Activated T-cell treated with anti-CD3 and anti-CD28 coated beads, Interleukin-2, amount 50 U/mL, for 1 hour (primary cell): Measurements from ENCODE around the gene PRSS12.
A peak's percentile ranks its signal among the peaks of the same experiment; 100 is the strongest.

Source experiments
- DNase-seq: peaks from one replicate; pipeline ENCODE4 v3.0.0-alpha.2; 2020

Gene PRSS12

DNA sequence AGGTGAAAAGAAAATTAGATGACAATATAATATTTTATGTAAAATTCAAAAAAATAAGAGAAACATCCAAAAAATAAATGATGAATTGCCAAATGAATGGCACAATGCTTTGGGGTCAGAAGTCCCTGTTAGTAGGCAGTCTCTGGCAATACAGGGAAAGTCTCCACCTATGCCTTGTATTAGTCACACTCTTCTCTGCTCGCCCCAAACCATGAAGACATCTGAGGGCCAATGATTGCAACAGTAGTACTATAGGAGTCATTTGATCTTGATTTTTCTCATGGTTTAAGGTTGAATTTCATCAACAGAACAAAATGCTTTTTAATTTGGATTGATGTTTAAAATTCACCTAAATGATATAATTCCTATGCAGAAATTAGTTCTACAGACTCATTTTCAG lies 3.9 kb upstream of the PRSS12 start:
- DNase-seq, result no peak

DNA sequence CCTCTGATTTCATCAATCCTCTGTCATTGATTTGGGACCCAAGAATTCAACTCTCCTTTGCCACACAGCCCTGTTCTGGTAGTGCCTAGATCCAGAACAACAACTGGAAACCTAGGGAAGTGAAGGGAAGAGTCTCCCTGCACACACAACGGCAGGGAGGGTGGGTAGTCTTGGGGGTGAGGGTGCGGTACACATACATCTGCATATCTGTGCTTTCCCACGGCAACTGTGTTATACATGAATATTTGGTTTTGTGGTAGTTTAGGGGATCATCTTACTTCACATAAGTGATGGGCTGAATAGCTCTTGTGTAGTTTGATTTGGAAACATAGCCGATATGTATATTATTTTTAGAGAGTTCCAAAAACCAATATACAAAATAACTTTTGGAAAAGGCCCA lies 3.3 kb upstream of the PRSS12 start:
- DNase-seq, result no peak

DNA sequence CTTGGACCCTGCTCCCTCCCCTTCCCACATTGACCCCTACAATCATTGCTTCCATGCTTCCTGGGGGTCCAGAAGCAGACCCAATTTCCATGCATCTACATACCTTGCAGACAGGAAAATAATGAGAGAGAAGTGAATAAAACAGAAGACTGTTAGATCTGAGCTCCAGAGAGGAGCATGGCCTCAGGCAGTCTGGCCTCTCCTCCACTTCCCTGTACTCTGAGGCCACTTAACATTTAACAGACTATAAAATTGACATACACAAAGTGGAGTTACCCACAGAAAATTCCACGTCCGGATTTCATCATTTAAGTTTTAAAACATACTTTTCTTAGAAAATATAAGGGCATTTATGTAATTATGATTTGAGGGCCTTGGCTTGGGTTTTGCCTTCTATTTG lies 2.1 kb upstream of the PRSS12 start:
- no peak for DNase-seq

DNA sequence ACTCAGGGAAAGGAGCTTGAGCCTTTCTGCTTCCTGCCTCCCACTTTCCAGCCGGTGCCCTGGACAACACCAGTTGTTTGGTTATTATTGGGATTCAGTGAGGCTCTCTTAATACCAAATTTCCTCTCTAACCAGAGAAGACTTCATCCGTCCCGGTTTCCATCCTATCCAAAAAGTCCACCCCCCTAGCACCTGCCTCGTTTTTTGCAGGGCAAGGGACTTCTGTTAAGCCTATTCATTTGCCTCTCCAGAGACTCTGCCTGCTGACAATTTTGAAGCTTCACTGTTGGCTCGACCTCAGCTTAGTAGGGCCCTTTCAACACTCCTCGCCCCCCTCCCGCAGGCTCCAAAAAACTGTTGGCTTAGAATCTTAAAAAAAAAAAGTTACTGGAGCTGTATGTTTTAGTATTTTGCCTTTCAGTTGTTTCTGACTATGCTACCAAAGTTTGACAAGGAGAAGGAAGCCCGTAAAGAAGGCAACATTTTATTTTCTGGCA lies 779 bp upstream of the PRSS12 start:
- no peak for DNase-seq

DNA sequence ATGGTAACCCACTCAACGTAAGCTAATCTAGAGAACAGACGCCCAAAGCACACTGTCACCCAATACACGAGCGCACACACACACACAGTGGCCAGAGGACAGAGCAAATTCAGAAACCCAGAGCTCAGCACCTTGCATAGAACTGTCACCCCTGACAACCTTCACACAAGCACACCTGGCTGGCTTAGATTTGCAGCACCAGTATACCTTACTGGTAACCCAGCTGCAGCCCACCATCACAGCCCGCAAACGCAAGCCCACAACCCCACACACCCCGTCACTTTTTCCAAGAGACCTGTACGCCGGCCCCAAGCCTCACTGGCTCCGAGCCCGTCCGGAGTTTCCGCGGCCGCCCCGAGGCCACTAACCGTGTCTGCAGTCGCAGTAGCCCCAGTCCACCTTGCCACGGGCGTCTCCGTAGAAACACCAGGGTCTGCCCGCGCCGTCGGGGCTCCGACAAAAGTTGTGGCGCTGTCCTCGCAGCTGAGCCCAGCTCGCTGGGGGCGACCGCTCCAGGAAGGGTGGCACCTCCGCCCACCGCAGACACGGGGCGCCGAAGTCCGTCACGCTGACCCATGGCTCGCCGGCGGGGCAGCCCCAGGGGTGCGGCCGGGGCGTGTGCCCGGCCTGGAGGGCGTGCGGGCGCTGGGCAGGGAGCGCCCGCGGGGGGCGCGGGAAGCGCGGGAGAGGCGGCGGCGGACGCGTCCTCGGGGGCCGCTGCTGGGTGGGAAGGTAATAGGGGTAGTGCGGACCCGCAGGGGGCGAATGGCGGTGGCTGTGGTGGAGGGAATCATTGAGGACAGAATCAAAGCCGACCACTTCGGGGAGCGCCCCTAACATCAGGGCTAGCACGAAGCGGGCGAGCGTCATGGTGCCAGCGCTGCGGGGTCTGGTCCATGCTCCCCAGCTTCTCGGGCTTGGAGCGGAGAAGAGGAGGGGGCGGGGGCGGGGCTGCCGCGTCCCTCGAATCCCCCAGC lies 664 bp downstream of the PRSS12 start:
- DNase-seq, result peak; percentile 17

DNA sequence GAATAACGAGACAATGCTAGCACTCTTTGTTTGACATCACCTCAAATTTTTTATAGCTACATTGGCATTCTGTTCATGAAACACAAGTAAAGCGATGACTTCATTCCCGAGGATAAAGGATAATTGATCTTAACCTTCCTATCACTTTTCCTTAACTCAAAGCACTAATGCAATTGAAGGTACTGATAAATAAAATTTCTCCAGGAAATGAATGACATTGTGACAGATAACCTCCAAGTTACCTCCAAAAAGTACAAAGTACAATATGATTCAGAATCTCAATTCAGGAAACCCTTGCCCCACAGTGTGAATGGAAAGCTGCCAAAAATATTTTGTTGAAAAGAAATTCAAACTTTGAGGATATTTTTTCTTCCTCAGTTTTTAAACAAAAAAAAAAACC lies 1.8 kb downstream of the PRSS12 start:
- DNase-seq, result no peak

DNA sequence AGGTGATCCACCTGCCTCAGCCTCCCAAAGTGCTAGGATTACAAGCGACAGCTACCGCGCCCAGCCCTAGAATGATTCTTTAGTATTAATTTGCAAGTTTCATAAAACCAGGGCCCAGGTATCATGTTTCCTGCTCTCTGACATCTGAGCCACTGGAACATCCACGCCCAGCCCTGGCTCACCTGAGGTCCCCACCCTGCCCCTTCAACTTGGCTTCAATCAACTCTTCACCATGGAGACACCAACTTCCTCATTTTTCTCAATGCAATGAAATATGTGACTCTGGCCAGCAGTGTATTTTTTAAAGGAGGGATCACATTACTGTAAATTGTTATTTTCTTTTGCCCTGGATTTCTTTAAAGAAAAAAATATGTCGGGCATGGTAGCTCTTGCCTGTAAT lies 3.9 kb downstream of the PRSS12 start:
- no peak for DNase-seq

DNA sequence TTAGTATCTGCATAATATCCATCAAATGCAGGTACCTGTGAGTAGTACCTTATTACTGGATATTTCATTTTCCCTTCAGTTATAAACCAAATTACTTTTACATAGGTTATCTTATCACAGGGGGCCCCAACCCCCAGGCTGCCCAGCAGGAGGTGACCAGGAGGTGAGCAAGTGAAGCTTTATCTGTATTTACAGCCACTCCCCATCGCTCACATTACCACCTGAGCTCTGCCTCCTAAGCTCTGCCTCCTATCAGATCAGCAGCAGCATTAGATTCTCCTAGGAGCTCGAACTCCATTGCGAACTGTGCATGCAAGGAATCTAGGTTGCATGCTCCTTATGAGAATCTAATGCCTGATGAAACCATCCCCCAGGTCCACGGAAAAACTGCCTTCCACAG lies 6.3 kb downstream of the PRSS12 start:
- DNase-seq, result no peak

DNA sequence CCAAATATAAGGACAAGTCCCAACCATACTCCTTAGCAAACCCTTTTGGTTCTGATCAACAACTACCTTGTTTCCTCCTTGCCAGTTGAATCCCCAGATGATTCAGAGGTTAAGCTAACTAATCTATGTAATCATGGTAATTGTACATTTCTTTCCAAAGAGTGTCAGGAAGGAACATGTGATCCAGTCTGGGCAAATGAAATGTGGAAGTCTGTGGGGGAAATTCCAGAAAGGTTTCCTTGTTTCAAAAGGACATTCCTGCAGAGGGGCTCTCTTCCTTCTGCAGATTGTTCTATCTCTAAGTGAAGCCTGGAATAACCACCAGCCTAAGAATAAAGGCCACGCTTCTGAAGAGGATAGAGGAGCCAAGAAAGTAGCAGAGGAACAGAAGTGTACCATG lies 7.0 kb downstream of the PRSS12 start:
- no peak for DNase-seq

DNA sequence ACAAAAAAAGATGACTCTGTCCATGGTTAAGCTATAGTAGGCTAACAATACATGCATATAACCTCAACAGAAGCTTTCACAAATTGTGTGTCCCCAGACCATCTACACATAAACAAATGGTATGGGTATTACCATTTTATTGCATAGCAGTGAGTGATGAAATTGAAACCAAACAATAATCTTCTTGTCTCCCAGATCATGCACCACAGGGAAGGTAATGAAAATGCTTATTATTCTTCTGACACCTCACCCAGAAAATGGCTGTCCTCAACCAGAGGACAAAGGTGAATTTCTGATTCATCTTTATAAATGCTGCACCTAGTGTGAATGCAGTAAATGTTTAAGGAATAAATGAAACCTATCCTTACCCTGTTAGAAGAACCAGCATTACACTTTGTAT lies 8.0 kb downstream of the PRSS12 start:
- DNase-seq, result no peak

DNA sequence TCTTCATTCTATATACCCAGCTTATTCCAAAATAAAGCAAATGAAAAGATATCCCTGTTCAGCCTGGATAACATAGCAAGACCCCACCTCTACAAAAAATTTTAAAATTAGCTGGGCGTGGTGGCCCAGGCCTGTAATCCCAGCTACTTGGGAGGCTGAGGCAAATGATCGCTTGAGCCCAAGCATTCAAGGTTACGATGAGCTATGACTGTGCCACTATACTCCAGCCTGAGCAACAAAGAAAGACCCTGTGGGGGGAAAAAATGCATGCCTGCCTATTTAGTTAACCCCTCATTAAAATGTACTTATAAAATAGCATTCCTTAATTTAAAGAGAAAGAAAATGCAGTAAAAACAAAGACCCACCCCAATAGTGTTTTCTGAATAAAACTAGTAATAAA lies 9.3 kb downstream of the PRSS12 start:
- no peak for DNase-seq

DNA sequence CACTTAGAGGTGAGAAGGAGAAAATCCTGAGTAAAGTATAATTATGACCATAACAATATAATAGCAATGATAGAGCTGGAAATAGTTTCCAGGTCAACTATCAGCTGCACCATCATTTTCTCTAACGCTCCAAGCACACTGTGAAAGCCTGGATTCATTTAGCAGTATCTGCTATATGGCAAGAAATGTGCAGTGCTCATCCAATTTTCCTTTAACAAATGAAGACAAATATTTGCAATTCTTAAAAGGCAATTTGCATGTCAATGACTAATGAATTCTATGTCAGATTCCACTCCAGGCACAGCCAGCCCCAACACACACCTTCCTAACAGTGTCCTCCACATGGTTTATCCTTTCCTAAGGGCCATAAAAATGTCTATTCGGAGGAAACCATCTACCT lies 12.7 kb downstream of the PRSS12 start:
- DNase-seq, result no peak

DNA sequence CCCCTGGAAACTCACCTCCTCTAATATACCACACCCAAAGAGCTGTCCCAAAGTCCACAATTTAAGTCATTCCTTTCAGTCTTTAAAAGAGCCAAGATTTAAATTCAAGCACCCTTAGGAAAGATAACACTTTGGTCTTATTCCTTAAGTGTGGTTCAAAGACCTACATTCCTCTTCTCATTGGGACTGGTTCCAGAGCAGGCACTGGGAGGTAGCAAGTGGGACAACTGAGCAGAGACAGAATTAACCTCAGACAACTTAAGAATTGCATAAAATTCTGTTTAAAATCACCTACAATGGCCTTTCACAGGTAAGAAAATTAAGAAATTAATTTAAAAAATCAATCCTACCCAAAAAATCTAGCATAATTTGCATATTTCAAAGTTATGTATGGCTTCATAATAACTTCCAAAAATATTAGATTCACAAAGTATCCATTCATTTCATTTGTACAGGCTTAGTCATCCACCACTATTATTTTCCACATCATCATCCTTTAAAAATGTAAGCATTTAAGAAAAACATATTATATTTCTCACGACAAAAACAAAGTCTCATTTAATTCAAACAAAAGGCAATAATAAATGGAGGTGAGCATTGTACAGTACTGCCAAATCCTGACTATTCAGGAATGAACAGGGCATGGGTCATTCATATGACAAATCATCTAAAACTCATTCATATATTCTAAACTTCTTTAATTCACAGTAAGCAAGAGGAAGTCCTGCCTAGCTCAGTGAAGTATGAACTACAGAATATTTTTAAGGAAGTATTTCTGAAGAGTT lies 13.6 kb downstream of the PRSS12 start:
- no peak for DNase-seq

DNA sequence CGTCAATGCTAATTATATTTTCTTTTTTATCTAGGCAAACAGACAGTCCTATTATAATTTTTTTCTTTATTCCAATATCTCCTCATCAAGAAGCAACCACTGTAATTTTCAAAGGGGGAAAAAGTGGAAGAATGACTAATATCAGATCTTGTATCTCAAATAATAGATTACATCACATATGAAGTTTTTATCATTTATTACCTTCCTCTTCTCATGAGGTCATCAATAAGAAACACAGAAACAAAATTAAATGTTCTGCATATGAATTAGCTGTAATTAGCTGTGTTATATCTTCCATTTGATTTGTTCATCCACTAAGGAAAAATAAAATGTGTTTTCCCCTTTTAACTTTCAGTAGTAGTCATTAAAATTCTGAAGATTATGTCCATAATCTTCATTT lies 14.3 kb downstream of the PRSS12 start:
- no peak for DNase-seq

DNA sequence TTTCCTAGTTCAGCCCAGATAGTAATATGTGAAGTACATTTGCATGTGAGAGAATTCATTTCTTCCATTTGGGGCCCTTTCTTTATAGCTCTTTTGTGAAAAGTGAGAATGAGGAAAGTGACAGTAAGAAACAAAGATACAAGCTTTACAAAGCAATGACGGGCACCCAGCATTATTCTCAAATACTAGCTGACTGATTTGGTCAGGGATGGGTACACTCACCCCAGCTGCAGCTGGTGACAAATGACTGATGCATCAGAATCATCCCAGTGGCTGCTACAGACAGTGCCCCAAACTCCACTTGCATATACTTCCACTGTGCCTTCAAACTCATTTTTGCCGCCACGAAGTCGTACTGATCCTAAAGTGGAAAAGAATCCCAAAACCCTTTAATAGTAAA lies 14.8 kb downstream of the PRSS12 start:
- DNase-seq, result no peak

DNA sequence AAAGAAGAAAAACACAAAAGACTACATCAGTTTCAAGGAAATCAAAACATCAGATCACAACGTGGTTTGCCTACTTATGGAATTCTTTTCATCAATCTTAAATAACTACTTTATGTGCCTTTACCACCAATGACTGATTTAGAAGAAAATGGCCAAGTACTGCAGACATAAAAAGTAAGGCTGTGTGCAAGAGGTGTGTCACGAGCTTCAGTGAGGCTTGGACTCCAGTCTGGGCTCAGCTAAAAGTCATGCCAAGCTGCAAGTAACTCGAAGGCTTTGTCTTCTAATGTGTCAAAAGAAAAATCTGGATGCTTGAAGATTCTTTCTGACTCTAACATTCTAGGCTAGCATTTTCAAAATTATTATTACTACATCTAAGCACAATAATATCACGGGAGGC lies 17.0 kb downstream of the PRSS12 start:
- no peak for DNase-seq

DNA sequence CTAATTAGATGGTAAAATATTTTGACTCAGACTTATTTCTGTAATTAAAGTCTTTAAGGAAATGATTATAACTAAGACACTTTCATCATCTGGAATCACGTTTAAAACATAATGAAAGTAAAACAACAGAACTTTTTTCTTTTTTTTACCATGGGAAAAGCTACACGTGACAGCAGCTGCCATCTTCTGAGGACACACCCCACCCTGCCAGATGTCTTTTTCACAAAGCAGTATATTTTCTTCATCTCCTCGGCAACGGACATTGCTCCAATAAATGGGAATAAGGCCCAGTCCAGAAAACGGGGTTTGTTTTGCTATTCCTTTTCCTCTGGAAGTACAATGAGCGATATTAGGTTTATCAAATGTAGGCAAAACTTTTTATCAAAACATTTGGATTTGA lies 17.5 kb downstream of the PRSS12 start:
- no peak for DNase-seq

DNA sequence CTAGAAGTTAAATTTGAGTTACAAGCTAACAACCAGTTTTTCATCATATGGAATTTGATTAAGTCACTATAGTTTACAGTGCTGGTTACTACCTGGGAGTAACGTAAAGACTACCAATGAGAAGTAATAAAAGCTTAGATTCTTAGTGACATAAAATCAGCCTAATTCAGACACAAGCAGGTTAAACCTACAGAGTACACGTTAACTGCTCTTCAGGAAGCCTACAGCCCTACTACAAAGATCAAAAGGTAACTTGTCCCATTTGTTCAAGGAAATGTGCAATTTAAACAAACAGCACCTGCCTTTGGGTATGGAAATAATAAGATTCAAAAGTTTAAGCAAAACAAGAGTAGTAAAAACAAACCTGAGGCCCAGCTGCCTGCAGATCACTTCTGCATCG lies 21.5 kb downstream of the PRSS12 start:
- DNase-seq, result no peak

DNA sequence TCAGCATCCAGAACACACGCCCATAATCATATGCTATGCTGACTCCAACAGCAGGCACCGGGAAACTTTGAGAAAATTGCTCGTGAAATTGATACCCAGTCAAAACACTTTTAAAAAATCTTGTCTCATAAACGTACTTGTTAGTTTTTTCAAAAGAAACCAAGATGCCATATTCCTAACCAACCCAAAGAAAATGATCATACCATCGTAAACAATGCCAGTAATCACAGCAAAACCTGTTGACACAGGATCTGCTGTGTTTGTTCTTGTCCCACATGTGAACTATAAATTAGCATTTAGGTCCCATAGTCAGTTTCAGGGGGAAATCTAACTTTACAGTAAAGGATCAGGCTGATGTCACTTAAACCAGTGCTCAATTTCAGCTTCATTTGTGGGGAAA lies 23.0 kb downstream of the PRSS12 start:
- no peak for DNase-seq

DNA sequence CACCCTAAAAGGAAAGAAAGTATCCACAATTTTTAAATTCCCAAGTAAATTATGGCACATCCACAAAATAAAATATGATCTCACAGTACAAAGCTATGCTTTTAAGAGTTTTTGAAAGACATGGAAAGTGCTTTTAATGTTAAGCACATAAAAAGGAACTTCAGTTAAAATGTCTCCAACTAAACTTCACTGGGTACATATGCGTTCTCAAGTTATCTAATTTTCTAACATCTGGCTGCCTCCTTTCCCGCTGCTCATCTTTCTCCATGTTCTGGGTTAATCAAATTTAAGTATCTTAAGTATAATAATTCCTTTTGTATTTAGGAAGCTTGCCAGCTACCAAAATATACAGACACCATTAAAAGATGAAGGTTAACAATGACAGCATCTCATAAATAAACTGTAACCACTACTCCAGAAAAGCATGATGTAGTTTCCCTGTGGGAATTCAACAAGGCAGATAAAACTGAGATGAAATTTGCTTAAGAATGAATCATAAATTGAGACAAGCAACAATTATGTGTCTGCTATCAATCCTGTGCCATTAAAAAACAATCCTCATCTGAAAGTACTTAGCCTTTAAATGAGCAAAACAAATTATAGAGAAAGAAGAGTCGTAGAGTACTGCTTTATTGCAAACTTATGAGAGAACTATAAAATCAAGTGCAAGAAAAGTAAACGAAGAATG lies 25.1 kb downstream of the PRSS12 start:
- no peak for DNase-seq

DNA sequence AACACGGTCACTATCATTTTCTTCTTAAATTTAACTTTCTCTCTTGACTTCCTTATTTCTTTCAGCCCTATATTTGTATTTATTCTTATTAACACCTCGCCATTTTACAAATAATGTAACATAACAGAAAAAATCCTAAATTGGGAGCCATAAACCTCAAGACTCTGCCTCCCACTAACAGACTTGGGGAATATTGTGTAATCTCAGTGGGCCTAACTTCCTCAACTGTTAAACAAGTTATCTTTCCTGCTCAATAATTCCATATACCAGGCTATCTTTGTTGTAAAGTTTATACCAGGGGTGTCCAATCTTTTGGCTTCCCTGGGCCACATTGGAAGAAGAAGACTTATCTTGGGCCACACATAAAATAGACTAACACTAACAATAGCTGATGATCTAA lies 26.2 kb downstream of the PRSS12 start:
- DNase-seq, result no peak

DNA sequence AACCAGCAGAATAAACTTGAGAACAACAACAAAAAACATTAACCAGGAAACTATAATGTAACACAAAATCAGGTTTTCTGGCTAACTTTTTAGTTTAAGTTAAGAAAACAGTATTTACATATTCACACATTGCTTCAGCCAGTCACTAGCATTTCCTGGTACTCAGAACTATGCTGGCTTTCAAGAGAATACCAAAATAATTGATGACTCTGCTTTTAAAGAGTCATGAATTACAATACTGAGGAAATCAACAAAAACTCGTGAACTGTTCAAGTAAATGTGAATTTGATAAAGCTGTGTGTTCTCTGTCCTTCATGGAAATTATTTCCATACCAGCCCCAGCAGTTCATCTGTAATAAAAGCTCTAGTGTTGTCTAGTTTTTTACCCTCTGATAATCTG lies 27.4 kb downstream of the PRSS12 start:
- no peak for DNase-seq

DNA sequence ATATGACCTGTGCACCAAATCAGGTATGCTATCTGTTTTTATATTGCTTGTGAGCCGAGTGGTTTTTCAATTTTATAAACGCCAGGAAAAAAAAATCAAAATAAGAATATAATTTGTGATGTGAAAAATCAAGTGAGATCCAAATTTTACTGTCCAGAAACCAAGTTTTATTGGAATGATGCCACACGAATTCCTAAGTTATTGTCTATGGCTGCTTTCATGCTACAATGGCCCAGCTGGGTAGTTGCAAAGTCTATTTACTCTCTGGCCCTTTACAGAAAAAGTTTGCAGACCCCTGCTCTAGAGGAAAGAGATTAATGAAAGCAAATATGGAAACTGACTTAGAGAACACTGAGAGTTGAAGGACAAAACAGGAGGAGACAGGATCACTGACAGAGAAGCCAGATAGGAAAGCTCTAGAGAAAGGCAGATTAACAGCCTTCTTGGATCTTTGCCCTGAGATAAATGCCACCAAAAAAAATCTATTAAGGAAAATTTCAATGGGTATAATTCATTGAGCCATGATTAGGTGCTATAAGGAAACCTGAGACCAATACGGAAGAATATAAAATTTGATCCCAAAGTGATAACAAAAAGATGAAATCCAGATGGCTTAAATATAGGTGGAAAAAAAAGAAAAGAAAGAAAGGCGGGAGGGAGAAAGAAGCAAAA lies 29.8 kb downstream of the PRSS12 start:
- no peak for DNase-seq
